ENCODE measurements around the gene HS3ST3B1. TPM values are rescaled to one million over a fixed set of nuclear protein-coding genes. Genes with fewer than 3 reads are reported as not detected.

Gene HS3ST3B1
- total RNA-seq (2022; extraction: Qiagen RNA extraction; ENCODE audit: low read depth), result 0.18 to 0.49 TPM (median 0.37 TPM) in 5 replicates

GRCh38 chr17:14300575-14301278 is at the start of gene HS3ST3B1:
TSS of gene HS3ST3B1 (plus strand) at chr17:14301081. CDS start at chr17:14301519, 438 bp downstream.

Other genes with a start within 250 kb of the HS3ST3B1 start
- 18.6 to 20.8 TPM (median 19.7 TPM) in 5 replicates for gene COX10, start 231.6 kb upstream of the HS3ST3B1 start, total RNA-seq (2022; extraction: Qiagen RNA extraction; ENCODE audit: low read depth)
- gene CDRT15, start 64.2 kb upstream of the HS3ST3B1 start, total RNA-seq (2022; extraction: Qiagen RNA extraction; ENCODE audit: low read depth), result not detected in 5 replicates

Measured in A549 treated with RU486 at 1 μM for 4 hours (cell line).